CD4-positive, alpha-beta T cell treated with Interleukin-15 for 1 hour (primary cell): ENCODE results near the gene DLX4.

Experiments used
- DNase-seq: peaks from one replicate; pipeline ENCODE4 v3.0.0-alpha.2; 2020

Gene DLX4

GRCh38 chr17:49969134-49969759 lies at the start of gene DLX4:
Gene DLX4, plus strand, starts transcription at chr17:49969190. Its CDS starts 279 bp downstream, at chr17:49969469.
- no peak for DNase-seq

GRCh38 chr17:49920030-49920769 lies 48.8 kb upstream of the DLX4 start:
- DNase-seq: no peak

GRCh38 chr17:49922095-49922494 lies 46.9 kb upstream of the DLX4 start:
- DNase-seq: no peak

- DNase-seq: no peak
Measured at GRCh38 chr17:49924116-49924515, 44.9 kb upstream of the DLX4 start.

GRCh38 chr17:49924589-49924988 lies 44.4 kb upstream of the DLX4 start:
- no peak for DNase-seq

- DNase-seq: no peak
Measured at GRCh38 chr17:49925921-49926320, 43.1 kb upstream of the DLX4 start.

- DNase-seq: no peak
Measured at GRCh38 chr17:49926886-49927285, 42.1 kb upstream of the DLX4 start.

GRCh38 chr17:49928126-49928800 lies 40.7 kb upstream of the DLX4 start:
- no peak for DNase-seq

GRCh38 chr17:49928837-49929475 lies 40.0 kb upstream of the DLX4 start:
- no peak for DNase-seq

GRCh38 chr17:49930880-49931279 lies 38.1 kb upstream of the DLX4 start:
- no peak for DNase-seq

- DNase-seq: no peak
Measured at GRCh38 chr17:49931416-49932137, 37.4 kb upstream of the DLX4 start.

GRCh38 chr17:49932138-49932723 lies 36.8 kb upstream of the DLX4 start:
- no peak for DNase-seq

- DNase-seq: no peak
Measured at GRCh38 chr17:49932901-49933300, 36.1 kb upstream of the DLX4 start.

- DNase-seq: no peak
Measured at GRCh38 chr17:49935526-49936210, 33.3 kb upstream of the DLX4 start.

- no peak for DNase-seq
Measured at GRCh38 chr17:49936386-49936785, 32.6 kb upstream of the DLX4 start.

- DNase-seq: peak; percentile 23
Measured at GRCh38 chr17:49939318-49939717, 29.7 kb upstream of the DLX4 start.

- no peak for DNase-seq
Measured at GRCh38 chr17:49941427-49941826, 27.6 kb upstream of the DLX4 start.

- DNase-seq: no peak
Measured at GRCh38 chr17:49942947-49943346, 26.0 kb upstream of the DLX4 start.

- no peak for DNase-seq
Measured at GRCh38 chr17:49944273-49944870, 24.6 kb upstream of the DLX4 start.

GRCh38 chr17:49946208-49946607 lies 22.8 kb upstream of the DLX4 start:
- DNase-seq: no peak

GRCh38 chr17:49946964-49947584 lies 21.9 kb upstream of the DLX4 start:
- DNase-seq: no peak
